PC-3 (cell line): ENCODE data around the gene KAT2B. TPM values are rescaled to one million over a fixed set of nuclear protein-coding genes. Genes with fewer than 3 reads are reported as not detected.

Experiments used
- ATAC-seq: fragments of 200-7000 bp; cut with Tn5 transposase; 2 replicates; pipeline ENCODE4 v1.9.1; 2020; ENCODE audit warnings: mild to moderate bottlenecking, moderate library complexity
- BruUV-seq: library from RNA; stranded (reverse); fragments of 400-500 nt; replicated peaks from 2 replicates; lab custom pipeline; 2021; lab: Mats Ljungman, UMichigan
- CTCF ChIA-PET: fragments of 300-600 bp; sonication (Branson Sonifier 250); formaldehyde crosslinking; loops from one replicate; lab custom pipeline; 2022; ENCODE audit warnings: antibody characterized with exemption; lab: Charles Lee
- POLR2A ChIA-PET: fragments of 300-600 bp; sonication (Branson Sonifier 250); formaldehyde crosslinking; loops from one replicate; lab custom pipeline; 2022; ENCODE audit warnings: antibody characterized with exemption; ENCODE audit not compliant: unreplicated experiment; lab: Charles Lee
- DNase-seq: peaks from one replicate; pipeline ENCODE4 v3.0.0-alpha.2; 2015
- H2AFZ ChIP-seq: fragments of 300-600 bp; sonication (generic); 2 replicates; pipeline ENCODE4 v1.6.0; 2016; ENCODE audit warnings: antibody characterized with exemption, low read length
- H3F3A ChIP-seq: fragments of 300-600 bp; sonication (generic); one replicate; pipeline ENCODE4 v1.6.0; 2017; ENCODE audit warnings: antibody characterized with exemption, low read length, control low read depth, mild to moderate bottlenecking; ENCODE audit not compliant: unreplicated experiment
- H3K27ac ChIP-seq: fragments of 300-600 bp; sonication (generic); 2 replicates; pipeline ENCODE4 v1.5.1; 2016; ENCODE audit warnings: mild to moderate bottlenecking, low read length
- H3K27me3 ChIP-seq: fragments of 300-600 bp; sonication (generic); 2 replicates; pipeline ENCODE4 v1.6.1; 2016; ENCODE audit warnings: low read length, mixed read lengths
- H3K36me3 ChIP-seq: fragments of 300-600 bp; sonication (generic); 2 replicates; pipeline ENCODE4 v1.6.1; 2016; ENCODE audit warnings: low read depth, mixed run types, low read length, mixed read lengths
- H3K4me1 ChIP-seq: fragments of 300-600 bp; sonication (generic); 2 replicates; pipeline ENCODE4 v1.5.1; 2016; ENCODE audit warnings: low read length; ENCODE audit not compliant: insufficient read depth
- H3K4me2 ChIP-seq: fragments of 300-600 bp; sonication (generic); 2 replicates; pipeline ENCODE4 v1.6.0; 2016; ENCODE audit warnings: low read length
- H3K4me3 ChIP-seq: fragments of 300-600 bp; sonication (generic); 2 replicates; pipeline ENCODE4 v1.5.1; 2016; ENCODE audit warnings: mild to moderate bottlenecking, low read length, mixed read lengths
- H3K79me2 ChIP-seq: fragments of 300-600 bp; sonication (generic); 2 replicates; pipeline ENCODE4 v1.6.1; 2017; ENCODE audit warnings: low read length, mixed read lengths
- H3K9ac ChIP-seq: fragments of 300-600 bp; sonication (generic); 2 replicates; pipeline ENCODE4 v1.6.0; 2016; ENCODE audit warnings: mild to moderate bottlenecking, low read length
- H3K9me2 ChIP-seq: fragments of 300-600 bp; sonication (generic); replicated peaks from 2 replicates; pipeline ENCODE4 v1.6.1; 2016; ENCODE audit warnings: mixed run types, low read length, mixed read lengths
- H3K9me3 ChIP-seq: fragments of 300-600 bp; sonication (generic); 2 replicates; pipeline ENCODE4 v1.6.1; 2016; ENCODE audit warnings: low read length, mixed read lengths
- H4K20me1 ChIP-seq: fragments of 300-600 bp; sonication (generic); 2 replicates; pipeline ENCODE4 v1.6.1; 2016; ENCODE audit warnings: low read length, mixed read lengths
- CTCF ChIP-seq: fragments of 300-600 bp; sonication (generic); conservative IDR thresholded peaks from 2 replicates; pipeline ENCODE4 v1.5.1; 2017; ENCODE audit warnings: antibody characterized with exemption, low read depth, mild to moderate bottlenecking, low read length
- EZH2 ChIP-seq: fragments of 300-600 bp; sonication (generic); IDR thresholded peaks from one replicate; pipeline ENCODE4 v1.6.1; 2017; ENCODE audit warnings: antibody characterized with exemption, mild to moderate bottlenecking, low read length; ENCODE audit not compliant: unreplicated experiment
- EZH2phosphoT487 ChIP-seq: fragments of 300-600 bp; sonication (generic); IDR thresholded peaks from 2 replicates; pipeline ENCODE4 v1.6.1; 2018; ENCODE audit warnings: mild to moderate bottlenecking, antibody characterized with exemption, low read length, borderline replicate concordance
- intact Hi-C: fragments of 100-400 bp; cut with micrococcal nuclease; formaldehyde crosslinking; loops from 2 replicates; pipeline ENCODE4 v1.9.0; 2023
- total RNA-seq: library from RNA; depleted of rRNA; stranded (reverse); fragments of >200 nt; gene quantifications from 2 replicates; pipeline ENCODE4 v1.2.3, GENCODE V29; 2014

The KAT2B gene
- total RNA-seq, 1 experiment from 2014 or later = 11.9 TPM

DNA sequence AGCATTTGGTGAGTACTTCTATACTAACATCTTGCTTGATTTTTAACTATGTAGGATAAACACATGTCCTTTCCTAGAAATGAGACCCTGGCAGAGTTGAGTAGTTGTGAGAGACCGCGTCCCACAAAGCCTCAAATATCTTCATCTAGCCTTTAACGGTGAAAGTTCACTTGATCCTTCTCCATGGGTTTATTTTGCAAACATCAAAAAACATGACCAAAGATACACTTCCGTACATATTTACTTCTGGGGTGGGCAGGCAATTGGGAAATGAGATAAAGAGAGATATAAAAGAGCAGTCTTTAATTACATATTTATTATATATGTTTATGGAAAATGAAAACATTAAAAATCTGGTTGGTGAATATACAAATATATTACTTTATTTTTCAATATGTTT lies 5.2 kb upstream of the KAT2B start:
- CTCF ChIA-PET = no interaction called here
- no peaks in the 10 kb centered on the region for H3F3A ChIP-seq
- no peak overlapping the region for H3K27ac ChIP-seq
- BruUV-seq = no TSS peak
- DNase-seq = no peak
- H3K27me3 ChIP-seq = no peaks in the 10 kb centered on the region
- peaks cover 11% of the 10 kb centered on the region; the same call in 1 of the 2 replicates for H3K4me1 ChIP-seq
- H2AFZ ChIP-seq = no peak overlapping the region
- H3K4me3 ChIP-seq = no peak overlapping the region
- no peak for TF ChIP-seq CTCF
- TF ChIP-seq EZH2 = no peak
- TF ChIP-seq EZH2phosphoT487 = no peak
- POLR2A ChIA-PET = no interaction called here
- no peaks in the 10 kb centered on the region for H4K20me1 ChIP-seq
- H3K79me2 ChIP-seq = no peaks in the 10 kb centered on the region
- H3K4me2 ChIP-seq = no peak overlapping the region
- H3K9me3 ChIP-seq = no peaks in the 10 kb centered on the region
- intact Hi-C loops = no loop called here
- no peak for ATAC-seq
- no peaks in the 10 kb centered on the region for H3K9me2 ChIP-seq
- no peaks in the 10 kb centered on the region for H3K36me3 ChIP-seq
- no peak overlapping the region for H3K9ac ChIP-seq

DNA sequence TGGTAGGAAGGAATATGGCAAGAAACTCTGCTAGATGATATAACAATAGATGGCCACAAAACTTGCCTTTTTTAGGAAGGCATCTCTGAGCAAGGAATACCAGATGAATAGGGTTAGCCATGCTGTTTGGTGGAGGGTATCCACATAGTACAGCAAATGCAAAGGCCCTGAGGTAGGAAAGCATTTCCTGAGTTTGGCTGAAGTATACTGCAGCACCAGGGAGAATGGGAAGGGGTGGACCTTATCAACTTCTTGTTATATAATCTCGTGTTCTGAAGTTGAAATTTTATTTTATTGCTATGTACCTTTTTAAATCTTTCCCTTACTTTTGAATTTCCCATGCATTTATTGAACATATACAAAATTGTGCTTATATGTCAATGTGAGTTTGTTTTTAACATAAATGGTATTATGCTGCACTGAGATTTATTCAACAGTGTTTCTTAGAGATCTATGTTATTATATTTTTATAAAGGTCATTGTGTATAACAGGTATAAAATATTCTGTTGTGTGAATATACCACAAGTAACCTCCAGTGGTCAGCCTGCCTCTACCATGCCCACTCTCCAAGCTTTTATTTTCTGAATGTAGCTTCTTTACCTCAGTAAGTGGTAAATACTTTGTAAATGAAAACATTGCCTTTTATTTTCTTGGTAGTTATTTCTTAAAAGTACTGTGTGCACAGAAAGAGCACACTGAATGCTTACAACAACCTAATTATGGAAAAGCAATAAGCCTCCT lies 2.8 kb upstream of the KAT2B start:
- ATAC-seq = no peak
- CTCF ChIA-PET = interaction anchor here (0.5 to 0.6 kb wide), 2 partner anchors 90 to 189 kb away, joined by 3 read pairs; no protein-coding TSS in a partner anchor
- intact Hi-C loops = no loop called here

More for the DNA sequence above, 2.8 kb upstream of the KAT2B start:
- Histone ChIP-seq H3K4me2 (no peak overlapping the region), H3K79me2 (no peaks in the 10 kb centered on the region), H4K20me1 (no peaks in the 10 kb centered on the region), H3K27me3 (no peaks in the 10 kb centered on the region), H3K9ac (no peak overlapping the region), H3K9me2 (no peaks in the 10 kb centered on the region), H3K27ac (no peak overlapping the region), H3F3A (no peaks in the 10 kb centered on the region), H2AFZ (no peak overlapping the region), H3K4me1 (peaks cover 11% of the 10 kb centered on the region; the same call in 1 of the 2 replicates), H3K36me3 (no peaks in the 10 kb centered on the region), H3K4me3 (no peak overlapping the region), H3K9me3 (no peaks in the 10 kb centered on the region)
- POLR2A ChIA-PET = no interaction called here
- peak; percentile 25 for DNase-seq
- BruUV-seq = no TSS peak
- TF ChIP-seq CTCF (peak; percentile 51), EZH2phosphoT487 (no peak)
